C4-2B (cell line): ENCODE data around the gene GARIN1A.
"Not testable (repeated sequence)": the region's sequence is repeated elsewhere in the genome, so short reads cannot be mapped to it uniquely, and the experiment has no call there.

ENCODE experiments used
- ZFX ChIP-seq: fragments of 450-650 bp; IDR thresholded peaks from 2 replicates; pipeline ENCODE4 v1.6.1; 2017
- TF ChIP-seq, protein P1 (sequence below): fragments of 450-650 bp; conservative IDR thresholded peaks from 2 replicates; pipeline ENCODE4 v1.5.1; 2017; ENCODE audit warnings: mild to moderate bottlenecking

DNA sequence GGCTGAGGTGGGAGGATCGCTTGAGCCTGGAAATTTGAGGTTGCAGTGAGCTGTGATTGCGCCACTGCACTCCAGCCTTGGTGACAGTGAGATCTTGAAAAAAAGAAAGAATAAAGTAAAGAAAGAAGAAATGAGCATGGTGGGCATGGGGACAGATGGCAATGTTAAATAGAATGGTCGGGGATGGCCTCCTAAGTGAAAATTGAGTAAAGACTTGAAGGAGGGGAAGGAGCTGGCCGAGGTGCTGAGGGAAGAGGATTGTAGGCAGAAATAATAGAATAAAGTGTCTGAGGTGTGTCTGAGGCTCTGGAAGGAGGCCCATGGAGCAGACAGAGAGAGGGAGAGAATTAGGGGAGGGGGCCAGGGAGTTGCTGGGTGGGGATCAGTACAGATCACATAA, 26.2 kb upstream of the GARIN1A start:
- TF ChIP-seq, protein P1, sequence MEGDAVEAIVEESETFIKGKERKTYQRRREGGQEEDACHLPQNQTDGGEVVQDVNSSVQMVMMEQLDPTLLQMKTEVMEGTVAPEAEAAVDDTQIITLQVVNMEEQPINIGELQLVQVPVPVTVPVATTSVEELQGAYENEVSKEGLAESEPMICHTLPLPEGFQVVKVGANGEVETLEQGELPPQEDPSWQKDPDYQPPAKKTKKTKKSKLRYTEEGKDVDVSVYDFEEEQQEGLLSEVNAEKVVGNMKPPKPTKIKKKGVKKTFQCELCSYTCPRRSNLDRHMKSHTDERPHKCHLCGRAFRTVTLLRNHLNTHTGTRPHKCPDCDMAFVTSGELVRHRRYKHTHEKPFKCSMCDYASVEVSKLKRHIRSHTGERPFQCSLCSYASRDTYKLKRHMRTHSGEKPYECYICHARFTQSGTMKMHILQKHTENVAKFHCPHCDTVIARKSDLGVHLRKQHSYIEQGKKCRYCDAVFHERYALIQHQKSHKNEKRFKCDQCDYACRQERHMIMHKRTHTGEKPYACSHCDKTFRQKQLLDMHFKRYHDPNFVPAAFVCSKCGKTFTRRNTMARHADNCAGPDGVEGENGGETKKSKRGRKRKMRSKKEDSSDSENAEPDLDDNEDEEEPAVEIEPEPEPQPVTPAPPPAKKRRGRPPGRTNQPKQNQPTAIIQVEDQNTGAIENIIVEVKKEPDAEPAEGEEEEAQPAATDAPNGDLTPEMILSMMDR = not testable (repeated sequence)
- not testable (repeated sequence) for TF ChIP-seq ZFX
